ENCODE measurements around the gene PRPF38A.

The PRPF38A gene

GRCh38 chr1:52404116-52404974 lies at the start of gene PRPF38A, which contains the start of gene ORC1:
PRPF38A (plus strand) TSS chr1:52404602; CDS start chr1:52404750, 148 bp downstream.
ORC1 (minus strand) TSS chr1:52404423; CDS start chr1:52402223, 2,200 bp downstream.
- H3K36me3 Mint-ChIP-seq (ENCODE audit: low read depth), result peaks cover 51% of the 10 kb centered on the region
- H3K27me3 Mint-ChIP-seq (ENCODE audit: low read depth), result no peaks in the 10 kb centered on the region
- H3K27ac Mint-ChIP-seq, result peak within 1 kb of the TSS; percentile 99
- H3K9me3 Mint-ChIP-seq, result no peaks in the 10 kb centered on the region
- peak within 1 kb of the TSS; percentile 100 for H3K4me3 Mint-ChIP-seq
- H3K4me1 Mint-ChIP-seq (ENCODE audit: low read depth), result peaks cover 51% of the 10 kb centered on the region

GRCh38 chr1:52355436-52355835 lies 49.0 kb upstream of the PRPF38A start:
- no peak overlapping the region for H3K27ac Mint-ChIP-seq
- H3K36me3 Mint-ChIP-seq (ENCODE audit: low read depth), result peaks cover 60% of the 10 kb centered on the region
- no peaks in the 10 kb centered on the region for H3K9me3 Mint-ChIP-seq
- H3K4me1 Mint-ChIP-seq (ENCODE audit: low read depth), result peaks cover 6% of the 10 kb centered on the region
- no peaks in the 10 kb centered on the region for H3K27me3 Mint-ChIP-seq (ENCODE audit: low read depth)
- no peak overlapping the region for H3K4me3 Mint-ChIP-seq

GRCh38 chr1:52355847-52356505 lies 48.4 kb upstream of the PRPF38A start:
- Mint-ChIP-seq H3K4me1 (ENCODE audit: low read depth) (peaks cover 6% of the 10 kb centered on the region), H3K4me3 (no peak overlapping the region), H3K36me3 (ENCODE audit: low read depth) (peaks cover 62% of the 10 kb centered on the region), H3K27me3 (ENCODE audit: low read depth) (no peaks in the 10 kb centered on the region), H3K9me3 (no peaks in the 10 kb centered on the region), H3K27ac (no peak overlapping the region)

GRCh38 chr1:52356818-52357355 lies 47.5 kb upstream of the PRPF38A start:
- peaks cover 70% of the 10 kb centered on the region for H3K36me3 Mint-ChIP-seq (ENCODE audit: low read depth)
- H3K27me3 Mint-ChIP-seq (ENCODE audit: low read depth), result no peaks in the 10 kb centered on the region
- H3K27ac Mint-ChIP-seq, result no peak overlapping the region
- H3K4me3 Mint-ChIP-seq, result no peak overlapping the region
- peaks cover 8% of the 10 kb centered on the region for H3K4me1 Mint-ChIP-seq (ENCODE audit: low read depth)
- no peaks in the 10 kb centered on the region for H3K9me3 Mint-ChIP-seq

GRCh38 chr1:52357397-52357796 lies 47.0 kb upstream of the PRPF38A start:
- Mint-ChIP-seq H3K27ac (no peak overlapping the region), H3K36me3 (ENCODE audit: low read depth) (peaks cover 73% of the 10 kb centered on the region), H3K4me3 (no peak overlapping the region), H3K9me3 (no peaks in the 10 kb centered on the region), H3K4me1 (ENCODE audit: low read depth) (peaks cover 8% of the 10 kb centered on the region), H3K27me3 (ENCODE audit: low read depth) (no peaks in the 10 kb centered on the region)

- Mint-ChIP-seq H3K4me3 (no peak overlapping the region), H3K27me3 (ENCODE audit: low read depth) (no peaks in the 10 kb centered on the region), H3K4me1 (ENCODE audit: low read depth) (peaks cover 10% of the 10 kb centered on the region), H3K36me3 (ENCODE audit: low read depth) (peaks cover 61% of the 10 kb centered on the region), H3K9me3 (no peaks in the 10 kb centered on the region), H3K27ac (no peak overlapping the region)
Observed at GRCh38 chr1:52358851-52359497, 45.4 kb upstream of the PRPF38A start.

GRCh38 chr1:52359676-52360594 lies 44.5 kb upstream of the PRPF38A start:
- no peaks in the 10 kb centered on the region for H3K9me3 Mint-ChIP-seq
- H3K36me3 Mint-ChIP-seq (ENCODE audit: low read depth), result peaks cover 55% of the 10 kb centered on the region
- peaks cover 18% of the 10 kb centered on the region for H3K4me1 Mint-ChIP-seq (ENCODE audit: low read depth)
- no peak overlapping the region for H3K4me3 Mint-ChIP-seq
- H3K27me3 Mint-ChIP-seq (ENCODE audit: low read depth), result no peaks in the 10 kb centered on the region
- no peak overlapping the region for H3K27ac Mint-ChIP-seq

- Mint-ChIP-seq H3K36me3 (ENCODE audit: low read depth) (peaks cover 54% of the 10 kb centered on the region), H3K27ac (no peak overlapping the region)
Observed at GRCh38 chr1:52360595-52360968, 43.8 kb upstream of the PRPF38A start.

GRCh38 chr1:52364235-52364839 lies 40.1 kb upstream of the PRPF38A start:
- no peaks in the 10 kb centered on the region for H3K27me3 Mint-ChIP-seq (ENCODE audit: low read depth)
- H3K27ac Mint-ChIP-seq, result peak overlapping the region; percentile 77
- H3K36me3 Mint-ChIP-seq (ENCODE audit: low read depth), result peaks cover 29% of the 10 kb centered on the region
- H3K4me1 Mint-ChIP-seq (ENCODE audit: low read depth), result peaks cover 33% of the 10 kb centered on the region
- peak overlapping the region; percentile 82 for H3K4me3 Mint-ChIP-seq
- H3K9me3 Mint-ChIP-seq, result no peaks in the 10 kb centered on the region

More at GRCh38 chr1:52360595-52360968, 43.8 kb upstream of the PRPF38A start:
- Mint-ChIP-seq H3K4me1 (ENCODE audit: low read depth) (peaks cover 24% of the 10 kb centered on the region), H3K27me3 (ENCODE audit: low read depth) (no peaks in the 10 kb centered on the region), H3K9me3 (no peaks in the 10 kb centered on the region), H3K4me3 (no peak overlapping the region)

GRCh38 chr1:52365071-52365745 lies 39.2 kb upstream of the PRPF38A start:
- H3K9me3 Mint-ChIP-seq, result no peaks in the 10 kb centered on the region
- H3K27me3 Mint-ChIP-seq (ENCODE audit: low read depth), result no peaks in the 10 kb centered on the region
- H3K36me3 Mint-ChIP-seq (ENCODE audit: low read depth), result peaks cover 28% of the 10 kb centered on the region
- H3K4me3 Mint-ChIP-seq, result peak overlapping the region; percentile 98
- H3K4me1 Mint-ChIP-seq (ENCODE audit: low read depth), result peaks cover 33% of the 10 kb centered on the region
- peak overlapping the region; percentile 97 for H3K27ac Mint-ChIP-seq

- Mint-ChIP-seq H3K27me3 (ENCODE audit: low read depth) (no peaks in the 10 kb centered on the region), H3K4me3 (peak within 1 kb of the TSS; percentile 98), H3K4me1 (ENCODE audit: low read depth) (peaks cover 33% of the 10 kb centered on the region), H3K9me3 (no peaks in the 10 kb centered on the region), H3K27ac (peak within 1 kb of the TSS; percentile 97), H3K36me3 (ENCODE audit: low read depth) (peaks cover 25% of the 10 kb centered on the region)
Observed at GRCh38 chr1:52365746-52366516, 38.5 kb upstream of the PRPF38A start, which contains the start of gene CC2D1B. CC2D1B (minus strand) TSS chr1:52366205; CDS start chr1:52364620, 1,585 bp downstream.

- peaks cover 33% of the 10 kb centered on the region for H3K4me1 Mint-ChIP-seq (ENCODE audit: low read depth)
- peak overlapping the region; percentile 98 for H3K4me3 Mint-ChIP-seq
- peak overlapping the region; percentile 78 for H3K27ac Mint-ChIP-seq
- H3K27me3 Mint-ChIP-seq (ENCODE audit: low read depth), result no peaks in the 10 kb centered on the region
- no peaks in the 10 kb centered on the region for H3K9me3 Mint-ChIP-seq
- peaks cover 23% of the 10 kb centered on the region for H3K36me3 Mint-ChIP-seq (ENCODE audit: low read depth)
Observed at GRCh38 chr1:52366517-52366827, 37.9 kb upstream of the PRPF38A start.

Data from T-helper 1 cell treated with Interleukin-12 subunit alpha and Interleukin-12 subunit beta and Interleukin-4 antibody, amounts not matched to agents 30 μg/mL and 1 μg/mL, for 36 hours (primary cell).